HepG2 (cell line): ENCODE results near the gene NRL. TPM values are rescaled to one million over a fixed set of nuclear protein-coding genes. Genes with fewer than 3 reads are reported as not detected.

Experiments
- ATAC-seq: fragments of 200-7000 bp; cut with Tn5 transposase; 3 replicates; pipeline ENCODE4 v1.9.1; 2020; ENCODE audit warnings: mild to moderate bottlenecking, moderate library complexity
- BruUV-seq: library from RNA; stranded (reverse); fragments of 400-500 nt; replicated peaks from 2 replicates; lab custom pipeline; 2021; lab: Mats Ljungman, UMichigan
- CTCF ChIA-PET: fragments of 300-600 bp; formaldehyde crosslinking; extraction: SDS; loops from one replicate; lab custom pipeline; 2021; ENCODE audit warnings: low total read pairs, inconsistent platforms, low intra/inter-chr PET ratio; lab: Yijun Ruan, JAX
- POLR2A ChIA-PET: fragments of 350-600 bp; sonication (Branson Sonifier 250); formaldehyde crosslinking; loops from one replicate; lab custom pipeline; 2020; ENCODE audit warnings: antibody characterized with exemption, inconsistent platforms; lab: Yijun Ruan, JAX
- DNase-seq: peaks from one replicate; pipeline ENCODE4 v3.0.0-alpha.2; 2015; ENCODE audit warnings: low spot score
- FAIRE-seq: peaks from 3 replicates; lab custom pipeline; 2011; peaks lifted over from hg19 to GRCh38; lab: Jason Lieb, UNC
- H2AFZ ChIP-seq: one replicate; pipeline ENCODE4 v1.6.1; 2011; ENCODE audit warnings: low read length, inconsistent platforms
- H3K27ac ChIP-seq: fragments of 300-600 bp; 3 replicates; pipeline ENCODE4 v1.8.0; 2011; ENCODE audit warnings: mixed run types, mild to moderate bottlenecking, mixed read lengths, low read length, inconsistent platforms; ENCODE audit not compliant: insufficient read depth; ENCODE audit errors: extremely low read length
- H3K27me3 ChIP-seq, 2 experiments: fragments of 200-600 bp in 1 of 2; 2 replicates in 1 of 2; 3 replicates in 1 of 2; pipeline versions ENCODE4 v1.6.0 to v1.8.0; 2011; ENCODE audit warnings: low read length in 2 of 2, mild to moderate bottlenecking in 2 of 2, moderate library complexity in 2 of 2, inconsistent platforms in 1 of 2; ENCODE audit not compliant: insufficient read depth in 2 of 2, control insufficient read depth in 1 of 2
- H3K36me3 ChIP-seq, 2 experiments: fragments of 200-600 bp in 1 of 2; replicated peaks in 1 of 2; 2 replicates in 1 of 2; 3 replicates in 1 of 2; pipeline versions ENCODE4 v1.5.1 to v1.8.0; 2011; ENCODE audit warnings: low read length in 2 of 2, inconsistent platforms in 1 of 2; ENCODE audit not compliant: insufficient read depth in 2 of 2, control insufficient read depth in 1 of 2
- H3K4me1 ChIP-seq: 2 replicates; pipeline ENCODE4 v1.5.1; 2012; ENCODE audit warnings: low read length, inconsistent platforms; ENCODE audit not compliant: insufficient read depth
- H3K4me2 ChIP-seq: 2 replicates; pipeline ENCODE4 v1.6.0; 2011; ENCODE audit warnings: low read depth, low read length, inconsistent platforms
- H3K4me3 ChIP-seq, 3 experiments: fragments of 200-600 bp in 1 of 3; sonication (generic), shearing (Covaris generic) in 1 of 3; replicated peaks in 1 of 3; 2 replicates each; pipeline ENCODE4 v1.5.1; 2011 to 2016; ENCODE audit warnings: low read length in 3 of 3, inconsistent platforms in 2 of 3, low read depth in 2 of 3, mild to moderate bottlenecking in 2 of 3, control low read depth in 1 of 3, mixed read lengths in 1 of 3; ENCODE audit not compliant: insufficient read depth in 1 of 3
- H3K79me2 ChIP-seq: one replicate; pipeline ENCODE4 v1.6.1; 2011; ENCODE audit warnings: low read length, inconsistent platforms; ENCODE audit not compliant: insufficient read depth
- H3K9ac ChIP-seq: 2 replicates; pipeline ENCODE4 v1.6.0; 2011; ENCODE audit warnings: mild to moderate bottlenecking, low read depth, low read length, inconsistent platforms; ENCODE audit not compliant: insufficient read depth
- H3K9me3 ChIP-seq: 2 replicates; pipeline ENCODE4 v1.5.1; 2012; ENCODE audit warnings: mild to moderate bottlenecking, low read length
- H4K20me1 ChIP-seq: 2 replicates; pipeline ENCODE4 v1.6.0; 2011; ENCODE audit warnings: inconsistent platforms, mild to moderate bottlenecking, low read length, moderate library complexity; ENCODE audit not compliant: insufficient read depth
- EED ChIP-seq: sonication (generic); formaldehyde crosslinking; IDR thresholded peaks from 2 replicates; pipeline ENCODE4 v1.5.0; 2020; ENCODE audit warnings: mild to moderate bottlenecking, missing genetic modification reagents
- MTA1 ChIP-seq: sonication (generic); formaldehyde crosslinking; IDR thresholded peaks from 2 replicates; pipeline ENCODE4 v1.4.0; 2020; ENCODE audit warnings: missing genetic modification reagents, mild to moderate bottlenecking, borderline replicate concordance
- SP4 ChIP-seq: sonication (generic); formaldehyde crosslinking; IDR thresholded peaks from 2 replicates; pipeline ENCODE4 v1.8.1; 2023; ENCODE audit warnings: mild to moderate bottlenecking, missing genetic modification reagents
- TOE1 ChIP-seq: sonication (generic); formaldehyde crosslinking; IDR thresholded peaks from 2 replicates; pipeline ENCODE4 v1.4.0; 2020; ENCODE audit warnings: mild to moderate bottlenecking, missing genetic modification reagents
- ZNF687 ChIP-seq: sonication (generic); formaldehyde crosslinking; IDR thresholded peaks from 2 replicates; pipeline ENCODE4 v1.5.1; 2020; ENCODE audit warnings: mild to moderate bottlenecking, missing genetic modification reagents, moderate library complexity
- ZNF883 ChIP-seq: sonication (generic); formaldehyde crosslinking; IDR thresholded peaks from 2 replicates; pipeline ENCODE4 v1.5.1; 2020; ENCODE audit warnings: mild to moderate bottlenecking, missing genetic modification reagents; ENCODE audit errors: not compliant biosample characterization
- WGBS: methylation state at CpG from one replicate; pipeline ENCODE4 v1.1.6; 2017; ENCODE audit warnings: low lambda C conversion rate; 5-methylcytosine and 5-hydroxymethylcytosine counted together
- in situ Hi-C: cut with HindIII; loops from 2 replicates; pipeline ENCODE4 v1.10.0; 2017; ENCODE audit warnings: low pct_unique_long_range_greater_than_20kb; ENCODE audit not compliant: extremely low pct_ligation_motif_present
- intact Hi-C: fragments of 100-400 bp; cut with micrococcal nuclease; formaldehyde crosslinking; loops from one replicate; pipeline ENCODE4 v1.10.0; 2022; ENCODE audit not compliant: unreplicated experiment
- polyA plus RNA-seq, 8 experiments: library from polyadenylated mRNA; depleted of rRNA in 3 of 8; stranded (reverse) in 7 of 8; unstranded in 1 of 8; fragments of >200 nt; fragmentation: Illumina TruSeq in 4 of 8; extraction: Trizol in 4 of 8; gene quantifications; 2 replicates each; pipeline versions ENCODE4 v1.2.1 to v1.2.3, GENCODE V29; 2011 to 2016; ENCODE audit warnings: low read depth in 4 of 8, missing spikeins in 1 of 8, mixed read lengths in 1 of 8; ENCODE audit not compliant: insufficient read depth in 1 of 8
- total RNA-seq, 5 experiments: library from RNA; depleted of rRNA; stranded (reverse); fragments of >200 nt; fragmentation: Illumina TruSeq; extraction: Trizol; gene quantifications; 2 replicates each; pipeline ENCODE4 v1.2.3, GENCODE V29; 2016; ENCODE audit warnings: low read depth in 1 of 5

The NRL gene
- total and polyA plus RNA-seq, 2 of the 13 experiments (the other 11 are each of a cell fraction or from before 2014, with no cell fraction given), result 2.5 to 4.7 TPM

- BruUV-seq, result no TSS peak
- Histone ChIP-seq H3K4me3 (no peak overlapping the region), H3K9ac (no peak overlapping the region), H3K27ac (no peak overlapping the region), H3K9me3 (no peaks in the 10 kb centered on the region), H3K4me2 (no peak overlapping the region), H3K79me2 (no peaks in the 10 kb centered on the region), H3K4me1 (peaks cover 55% of the 10 kb centered on the region), H3K27me3 (peaks cover 9 to 22% of the 10 kb centered on the region in 2 experiments; a peak in 3 of 5 replicates), H3K36me3 (no peaks in the 10 kb centered on the region), H4K20me1 (no peaks in the 10 kb centered on the region), H2AFZ (no peak overlapping the region)
- 51% methylated on average over 7 of the region's 7 CpGs for WGBS
- ChIA-PET POLR2A (interaction anchor here (0.7 to 9.6 kb wide), 3 partner anchors 20 to 50 kb away, joined by 3 to 226 read pairs (median 3); partner anchors contain the start of genes DCAF11, NRL and PCK2), CTCF (no interaction called here)
- FAIRE-seq, result no peak
- in situ Hi-C loops, result no loop called here
- ATAC-seq, result no peak
- no peak for DNase-seq
- intact Hi-C loops, result no loop called here
- TF ChIP-seq EED (CRISPR knock-in tag), result no peak
- TF ChIP-seq ZNF883, result peak; percentile 46
- TF ChIP-seq ZNF687 (CRISPR knock-in tag), result 0 out of 2 replicates have a peak, but pooled peaks have one; percentile 8
- TF ChIP-seq SP4 (CRISPR knock-in tag), result 0 out of 2 replicates have a peak, but pooled peaks have one; percentile 33
- peak; percentile 51; the same call in 1 of the 2 replicates for TF ChIP-seq MTA1
- no peak for TF ChIP-seq TOE1 (CRISPR knock-in tag)
Measured at GRCh38 chr14:24064091-24064795, 50.5 kb downstream of the NRL start.
